Heart left ventricle (tissue), 16 donors: Measurements from ENCODE around the gene DGKG. TPM values are rescaled to one million over a fixed set of nuclear protein-coding genes. Genes with fewer than 3 reads are reported as not detected.

Experiments used
- ATAC-seq, 4 donors: fragments of 200-7000 bp; cut with Tn5 transposase; one replicate each; pipeline ENCODE4 v1.9.1; 2020 to 2022; ENCODE audit warnings: moderate library complexity in 4 of 4, mild to moderate bottlenecking in 3 of 4, moderate number of reproducible peaks in 1 of 4
- DNase-seq, 5 donors: peaks; one replicate each; pipeline ENCODE4 v3.0.0-alpha.2; 2020
- H3K27ac ChIP-seq, 12 donors: fragments of 200-600 bp; sonication (generic) in 4 of 12; one replicate each; pipeline versions ENCODE4 v1.5.0 to v1.8.0; 2016 to 2022; ENCODE audit warnings: mild to moderate bottlenecking in 2 of 12
- H3K27me3 ChIP-seq, 9 donors: fragments of 200-600 bp; sonication (generic) in 2 of 9; one replicate each; pipeline versions ENCODE4 v1.5.1 to v1.8.0; 2016 to 2022; ENCODE audit warnings: mild to moderate bottlenecking in 3 of 9
- H3K36me3 ChIP-seq, 9 donors: fragments of 200-600 bp; sonication (generic) in 2 of 9; one replicate each; pipeline versions ENCODE4 v1.5.0 to v1.8.0; 2018 to 2022; ENCODE audit warnings: mild to moderate bottlenecking in 2 of 9
- H3K4me1 ChIP-seq, 12 donors: fragments of 200-600 bp; sonication (generic) in 4 of 12; one replicate each; pipeline versions ENCODE4 v1.5.0 to v1.8.0; 2016 to 2022; ENCODE audit warnings: mild to moderate bottlenecking in 3 of 12
- H3K4me3 ChIP-seq, 12 donors: fragments of 200-600 bp; sonication (generic) in 4 of 12; one replicate each; pipeline versions ENCODE4 v1.5.0 to v1.8.0; 2017 to 2022; ENCODE audit warnings: mild to moderate bottlenecking in 9 of 12, moderate library complexity in 4 of 12
- H3K9me3 ChIP-seq, 12 donors: fragments of 200-600 bp; sonication (generic) in 4 of 12; one replicate each; pipeline versions ENCODE4 v1.5.0 to v1.8.0; 2016 to 2022; ENCODE audit warnings: mild to moderate bottlenecking in 1 of 12
- CTCF ChIP-seq, 12 donors: fragments of 200-600 bp; sonication (generic) in 4 of 12; IDR thresholded peaks; one replicate each; pipeline versions ENCODE4 v1.5.0 to v1.8.0; 2018 to 2022; ENCODE audit warnings: antibody characterized with exemption in 12 of 12, mild to moderate bottlenecking in 5 of 12
- POLR2A ChIP-seq, 2 donors: fragments of 450-650 bp; IDR thresholded peaks; one replicate each; pipeline ENCODE4 v1.6.1; 2017; ENCODE audit warnings: antibody characterized with exemption in 2 of 2, mild to moderate bottlenecking in 2 of 2, moderate library complexity in 2 of 2
- WGBS, 4 donors: extraction: QIAGEN DNeasy Blood & Tissue Kit in 2 of 4; methylation state at CpG; one replicate each; pipeline versions ENCODE4 v1.1.5 to v1.1.7; 2013 to 2018; 5-methylcytosine and 5-hydroxymethylcytosine counted together
- intact Hi-C, 10 donors: fragments of 100-400 bp; cut with DNase I; formaldehyde crosslinking; loops; one replicate each; pipeline versions ENCODE4 v1.11.1 to v1.14.2; 2022
- polyA plus RNA-seq, 2 donors: library from polyadenylated mRNA; stranded (reverse); fragments of 200-250 nt; gene quantifications; one replicate each; pipeline ENCODE4 v1.2.3, GENCODE V29; 2013
- total RNA-seq, 9 donors: library from RNA; depleted of rRNA in 2 of 9; stranded (reverse); fragments of >200 nt in 2 of 9; fragmentation: NEBNext Ultra II Directional in 3 of 9; extraction: Animal tissue kit (Norgen Biotek cat#: 25700) in 3 of 9; gene quantifications; one replicate each; pipeline versions ENCODE4 v1.1.0 to v1.2.4, GENCODE V29; 2016 to 2023
- donor health status: ischemic (EF 13 %, LVEDD 7.1; RV severe dilation, severe dysfunction).
- donor health status: healthy with polysubstance abuse.
- donor health status: DM: no; HTN: yes; CAD: no.
- donor health status: DM: no; HTN: no; CAD: no.
- donor health status: ischemic (EF 25% LVEDD 6.9; RV normal size, moderate dysfunction).
- donor health status: ischemic (EF 25% LVEDD 5.7; RV mildly dilated, moderate dysfunction).
- donor health status: healthy.
- donor health status: DM: yes; HTN: yes; CAD: no.
- donor health status: ischemic (EF 35%, LVEDD 5.7; RV mildly dilated, moderate dysfunction).
- donor health status: nonischemic (EF 11% LVEDD 7.7; RV severe dilation, severe dysfunction).
- donor health status: DM: yes; HTN: yes; CAD: no.
- donor health status: PGD.
- donor health status: ischemic (EF 29% LVEDD 5.4; RV normal size, mild dysfunction).
- donor health status: nonischemic (EF 23%, LVEDD 6.1; RV moderate dilation, normal function).

DGKG gene
- total and polyA plus RNA-seq, 11 donors: 9.0 to 59.3 (median 32.0) TPM

DNA sequence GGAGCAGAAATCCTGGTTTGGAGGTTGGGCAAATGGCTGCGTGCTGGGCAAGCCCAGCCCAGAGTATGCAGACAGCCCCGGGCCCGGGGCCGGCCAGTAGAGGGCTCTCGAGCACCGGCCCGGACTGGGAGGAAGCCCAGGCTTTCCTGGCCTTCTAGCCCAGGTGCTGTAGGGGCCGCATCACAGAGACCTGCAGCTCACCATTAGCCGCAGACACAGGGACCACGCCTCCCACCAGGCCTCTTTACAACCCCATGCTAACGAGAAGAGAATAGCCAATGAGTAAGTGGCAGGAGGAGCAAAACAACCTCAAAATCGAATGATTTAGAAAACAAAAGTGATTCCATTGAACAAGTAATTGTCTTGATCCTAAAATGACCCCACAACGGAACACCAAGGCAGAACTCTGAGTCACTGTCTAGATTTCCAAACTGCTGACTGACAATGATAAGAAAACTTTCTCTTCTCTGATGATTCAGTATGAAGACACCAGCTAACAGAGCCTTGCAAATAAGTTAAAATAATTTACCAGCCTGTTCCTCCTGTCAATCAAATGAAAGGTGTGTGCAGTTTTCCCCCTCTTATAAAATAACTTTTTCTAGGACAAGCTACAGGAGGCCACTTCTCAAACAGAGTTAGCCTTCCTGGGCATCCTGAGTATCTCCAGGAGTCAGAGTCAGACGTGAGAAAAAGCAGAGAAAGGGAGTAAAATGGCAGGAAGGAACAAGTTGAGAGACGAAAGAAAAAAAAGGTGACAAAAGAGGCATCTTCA, 102.2 kb downstream of the DGKG start:
- Histone ChIP-seq H3K27me3 (no peaks in the 10 kb centered on the region), H3K4me3 (no peak overlapping the region), H3K9me3 (no peaks in the 10 kb centered on the region), H3K27ac (no peak overlapping the region), H3K36me3 (peaks cover 0 to 60% (median 0%) of the 10 kb centered on the region in 9 donors), H3K4me1 (peaks cover 0 to 8% (median 0%) of the 10 kb centered on the region in 12 donors)
- intact Hi-C loops: loop anchor here (1.0 to 5.0 kb wide), 8 partner anchors 228 to 283 kb away; partner anchors contain the start of gene CRYGS (in 3 of the 10)
- ATAC-seq (peak; percentile 77 to 93 (median 92)), DNase-seq (peak; percentile 44 to 82 (median 54))
- TF ChIP-seq CTCF (IDR thresholded peaks at IDR 0.05) (peak; percentile 66 to 87 (median 80)), POLR2A (IDR thresholded peaks at IDR 0.05) (no peak)
- WGBS, 4 donors: 22 to 47% (median 24%) methylated on average over 9 to 15 of the region's 15 CpGs

GRCh38 chr3:186258968-186259367, 103.1 kb downstream of the DGKG start:
- H3K4me1 ChIP-seq: peaks cover 0 to 14% (median 0%) of the 10 kb centered on the region in 12 donors
- H3K27me3 ChIP-seq: no peaks in the 10 kb centered on the region
- H3K36me3 ChIP-seq: peaks cover 0 to 52% (median 0%) of the 10 kb centered on the region in 9 donors
- no peak overlapping the region for H3K27ac ChIP-seq
- intact Hi-C loops: loop anchor here in 9 of 10 donors (1.0 to 5.0 kb wide), 7 partner anchors 233 to 284 kb away; partner anchors contain the start of gene CRYGS (in 2 of the 9)
- H3K9me3 ChIP-seq: no peaks in the 10 kb centered on the region
- WGBS, 4 donors: 43 to 50% (median 48%) methylated on average over 12 of the region's 12 CpGs
- DNase-seq: no peak
- no peak for TF ChIP-seq POLR2A (IDR thresholded peaks at IDR 0.05)
- no peak for TF ChIP-seq CTCF (IDR thresholded peaks at IDR 0.05)
- no peak overlapping the region for H3K4me3 ChIP-seq
- ATAC-seq: no peak

DNA sequence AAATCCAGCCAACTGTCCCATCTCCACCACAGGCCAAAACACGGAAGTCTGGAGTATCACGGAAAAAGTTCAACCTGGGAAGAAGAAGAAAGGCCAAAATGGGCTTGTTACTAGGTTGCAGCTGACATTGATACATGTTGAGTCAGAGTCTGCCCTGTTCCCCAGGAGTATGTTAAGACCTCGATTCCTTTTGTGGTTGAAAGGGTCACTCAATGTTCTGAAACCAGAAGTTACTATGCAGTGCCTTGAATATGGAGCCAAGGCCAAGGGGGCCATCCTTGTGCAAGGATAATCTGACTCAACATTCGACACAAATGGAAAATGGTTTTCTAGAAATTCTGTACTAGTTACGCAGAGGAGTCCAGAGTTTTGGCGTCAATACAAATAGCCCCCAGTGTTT, 104.2 kb downstream of the DGKG start:
- DNase-seq (no peak), ATAC-seq (no peak)
- no peak overlapping the region for H3K4me3 ChIP-seq
- TF ChIP-seq POLR2A (IDR thresholded peaks at IDR 0.05): no peak
- TF ChIP-seq CTCF (IDR thresholded peaks at IDR 0.05): no peak
- 73 to 83% (median 75%) methylated on average over 6 of the region's 6 CpGs for WGBS, 4 donors
- no peak overlapping the region for H3K27ac ChIP-seq
- no peaks in the 10 kb centered on the region for H3K9me3 ChIP-seq
- no peaks in the 10 kb centered on the region for H3K27me3 ChIP-seq
- peaks cover 0 to 50% (median 0%) of the 10 kb centered on the region in 9 donors for H3K36me3 ChIP-seq
- intact Hi-C loops: loop anchor here in 9 of 10 donors (2.0 to 5.0 kb wide), 6 partner anchors 234 to 285 kb away; partner anchors contain the start of gene CRYGS (in 2 of the 9)
- H3K4me1 ChIP-seq: peaks cover 0 to 14% (median 0%) of the 10 kb centered on the region in 12 donors

DNA sequence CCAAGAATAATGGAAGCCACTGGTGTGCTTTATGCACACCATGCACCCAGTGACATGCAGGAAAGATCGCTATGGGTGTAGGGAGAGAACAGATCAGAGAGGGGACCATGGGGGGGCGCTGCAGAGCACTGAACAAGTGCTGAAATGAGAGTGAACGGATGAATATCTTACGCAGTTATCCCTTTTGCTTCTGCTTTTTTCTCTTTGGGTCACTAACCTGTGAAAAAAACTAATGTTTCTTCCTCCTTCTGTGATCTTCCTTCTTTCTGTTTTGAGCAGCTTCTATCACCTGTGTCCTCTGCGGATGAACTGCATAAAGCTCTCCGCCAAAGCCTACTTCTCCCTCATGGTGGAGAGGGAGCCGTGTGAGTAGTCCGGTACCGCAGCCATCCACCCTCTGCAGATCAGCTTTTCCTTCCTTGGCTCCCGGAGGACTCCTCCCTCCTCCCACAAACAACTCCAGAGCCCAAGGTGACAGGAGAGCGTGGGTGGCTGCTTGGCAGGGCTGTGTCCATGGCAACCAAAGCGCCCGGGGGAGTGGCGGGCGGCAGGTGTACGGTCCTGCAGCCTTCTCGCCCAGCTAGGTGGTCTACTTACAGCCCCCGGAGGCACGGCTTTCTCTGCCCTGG, 106.2 kb downstream of the DGKG start:
- H3K36me3 ChIP-seq: peaks cover 0 to 58% (median 10%) of the 10 kb centered on the region in 9 donors
- no peak overlapping the region for H3K4me3 ChIP-seq
- no peak overlapping the region for H3K27ac ChIP-seq
- 79 to 83% (median 80%) methylated on average over 19 of the region's 19 CpGs for WGBS, 4 donors
- no peak for DNase-seq
- H3K27me3 ChIP-seq: no peaks in the 10 kb centered on the region
- no peak for ATAC-seq
- H3K9me3 ChIP-seq: no peaks in the 10 kb centered on the region
- intact Hi-C loops: loop anchor here in 4 of 10 donors (5.0 kb wide), 3 partner anchors 236 to 286 kb away; partner anchors contain the start of gene CRYGS (in 2 of the 4)
- TF ChIP-seq POLR2A (IDR thresholded peaks at IDR 0.05): no peak
- TF ChIP-seq CTCF (IDR thresholded peaks at IDR 0.05): peak in 3 of 12 donors; percentile 14 to 26 (median 15)
- H3K4me1 ChIP-seq: peaks cover 0 to 14% (median 0%) of the 10 kb centered on the region in 12 donors
